HepG2 (cell line): ENCODE measurements around the gene HOXA7. TPM values are rescaled to one million over a fixed set of nuclear protein-coding genes. Genes with fewer than 3 reads are reported as not detected.

ENCODE experiments used
- CREM ChIP-seq, 2 experiments: sonication (generic) in 1 of 2; formaldehyde crosslinking in 1 of 2; IDR thresholded peaks; 2 replicates each; pipeline versions ENCODE4 v1.4.0 to v1.6.1; 2016 to 2020; ENCODE audit warnings: antibody characterized with exemption in 1 of 2, mild to moderate bottlenecking in 1 of 2, missing genetic modification reagents in 1 of 2
- FOXA3 ChIP-seq: IDR thresholded peaks from 2 replicates; pipeline ENCODE4 v1.6.1; 2016; ENCODE audit warnings: missing genetic modification reagents, missing compliant biosample characterization
- FOXO1 ChIP-seq: sonication (generic); formaldehyde crosslinking; IDR thresholded peaks from 2 replicates; pipeline ENCODE4 v1.4.0; 2020; ENCODE audit warnings: missing genetic modification reagents
- GATAD1 ChIP-seq: IDR thresholded peaks from 2 replicates; pipeline ENCODE4 v1.6.1; 2016; ENCODE audit warnings: missing genetic modification reagents, missing compliant biosample characterization
- HOXA3 ChIP-seq: sonication (generic); formaldehyde crosslinking; IDR thresholded peaks from 2 replicates; pipeline ENCODE4 v1.5.0; 2020; ENCODE audit warnings: missing genetic modification reagents
- JUN ChIP-seq: sonication (generic); formaldehyde crosslinking; IDR thresholded peaks from 2 replicates; pipeline ENCODE4 v1.4.0; 2020; ENCODE audit warnings: mild to moderate bottlenecking, missing genetic modification reagents
- KLF13 ChIP-seq: sonication (generic); formaldehyde crosslinking; IDR thresholded peaks from 2 replicates; pipeline ENCODE4 v1.4.0; 2020; ENCODE audit warnings: mild to moderate bottlenecking, missing genetic modification reagents
- MAZ ChIP-seq, 2 experiments: sonication (generic) in 1 of 2; formaldehyde crosslinking in 1 of 2; IDR thresholded peaks; 2 replicates each; pipeline versions ENCODE4 v1.5.0 to v1.6.1; 2012 to 2020; ENCODE audit warnings: low read depth in 2 of 2, mild to moderate bottlenecking in 2 of 2, borderline replicate concordance in 1 of 2, improper control_type of control experiment in 1 of 2, low read length in 1 of 2, missing genetic modification reagents in 1 of 2, moderate library complexity in 1 of 2
- MEIS2 ChIP-seq: sonication (generic); formaldehyde crosslinking; IDR thresholded peaks from 2 replicates; pipeline ENCODE4 v1.9.0; 2021; ENCODE audit warnings: mild to moderate bottlenecking, missing genetic modification reagents
- RFX1 ChIP-seq: fragments of 450-650 bp; IDR thresholded peaks from 2 replicates; pipeline ENCODE4 v1.6.1; 2017
- RNF2 ChIP-seq: fragments of 450-650 bp; conservative IDR thresholded peaks from 2 replicates; pipeline ENCODE4 v1.6.1; 2016; ENCODE audit warnings: low read depth
- SNAPC2 ChIP-seq: sonication (generic); formaldehyde crosslinking; IDR thresholded peaks from 2 replicates; pipeline ENCODE4 v1.8.1; 2022; ENCODE audit warnings: mild to moderate bottlenecking, missing genetic modification reagents
- TARDBP ChIP-seq: sonication (generic); formaldehyde crosslinking; IDR thresholded peaks from 2 replicates; pipeline ENCODE4 v1.8.0; 2022; ENCODE audit warnings: mild to moderate bottlenecking, missing genetic modification reagents
- THAP11 ChIP-seq: IDR thresholded peaks from 2 replicates; pipeline ENCODE4 v1.6.1; 2016; ENCODE audit warnings: missing biosample characterization, missing genetic modification reagents
- ZFP41 ChIP-seq: sonication (generic); formaldehyde crosslinking; IDR thresholded peaks from 2 replicates; pipeline ENCODE4 v1.4.0; 2020; ENCODE audit warnings: mild to moderate bottlenecking, missing genetic modification reagents, borderline replicate concordance
- ZNF318 ChIP-seq: sonication (generic); formaldehyde crosslinking; IDR thresholded peaks from 2 replicates; pipeline ENCODE4 v1.4.0; 2020; ENCODE audit warnings: mild to moderate bottlenecking, missing genetic modification reagents
- ZNF552 ChIP-seq: sonication (generic); formaldehyde crosslinking; IDR thresholded peaks from 2 replicates; pipeline ENCODE4 v1.9.0; 2022; ENCODE audit warnings: missing genetic modification reagents, mild to moderate bottlenecking, borderline replicate concordance
- ZNF605 ChIP-seq: sonication (generic); formaldehyde crosslinking; IDR thresholded peaks from 2 replicates; pipeline ENCODE4 v1.8.0; 2022; ENCODE audit warnings: mild to moderate bottlenecking, missing genetic modification reagents
- ZNF737 ChIP-seq: sonication (generic); formaldehyde crosslinking; IDR thresholded peaks from 2 replicates; pipeline ENCODE4 v1.5.0; 2020; ENCODE audit warnings: missing genetic modification reagents, mild to moderate bottlenecking, borderline replicate concordance
- ZNF788 ChIP-seq: sonication (generic); formaldehyde crosslinking; IDR thresholded peaks from 2 replicates; pipeline ENCODE4 v1.5.0; 2020; ENCODE audit warnings: mild to moderate bottlenecking, missing genetic modification reagents, borderline replicate concordance
- polyA plus RNA-seq, 8 experiments: library from polyadenylated mRNA; depleted of rRNA in 3 of 8; stranded (reverse) in 7 of 8; unstranded in 1 of 8; fragments of >200 nt; fragmentation: Illumina TruSeq in 4 of 8; extraction: Trizol in 4 of 8; gene quantifications; 2 replicates each; pipeline versions ENCODE4 v1.2.1 to v1.2.3, GENCODE V29; 2011 to 2016; ENCODE audit warnings: low read depth in 4 of 8, missing spikeins in 1 of 8, mixed read lengths in 1 of 8; ENCODE audit not compliant: insufficient read depth in 1 of 8
- total RNA-seq, 5 experiments: library from RNA; depleted of rRNA; stranded (reverse); fragments of >200 nt; fragmentation: Illumina TruSeq; extraction: Trizol; gene quantifications; 2 replicates each; pipeline ENCODE4 v1.2.3, GENCODE V29; 2016; ENCODE audit warnings: low read depth in 1 of 5
- TF ChIP-seq, protein P1 (sequence below): IDR thresholded peaks from 2 replicates; pipeline ENCODE4 v1.6.1; 2016; ENCODE audit warnings: low read depth, control low read depth

HOXA7 gene
- total and polyA plus RNA-seq, 2 of the 13 experiments (the other 11 are each of a cell fraction or from before 2014, with no cell fraction given), result 0.05 TPM; not detected in 1

- TF ChIP-seq TARDBP (CRISPR knock-in tag), result no peak
- no peak for TF ChIP-seq GATAD1 (CRISPR knock-in tag)
- TF ChIP-seq, protein P1, sequence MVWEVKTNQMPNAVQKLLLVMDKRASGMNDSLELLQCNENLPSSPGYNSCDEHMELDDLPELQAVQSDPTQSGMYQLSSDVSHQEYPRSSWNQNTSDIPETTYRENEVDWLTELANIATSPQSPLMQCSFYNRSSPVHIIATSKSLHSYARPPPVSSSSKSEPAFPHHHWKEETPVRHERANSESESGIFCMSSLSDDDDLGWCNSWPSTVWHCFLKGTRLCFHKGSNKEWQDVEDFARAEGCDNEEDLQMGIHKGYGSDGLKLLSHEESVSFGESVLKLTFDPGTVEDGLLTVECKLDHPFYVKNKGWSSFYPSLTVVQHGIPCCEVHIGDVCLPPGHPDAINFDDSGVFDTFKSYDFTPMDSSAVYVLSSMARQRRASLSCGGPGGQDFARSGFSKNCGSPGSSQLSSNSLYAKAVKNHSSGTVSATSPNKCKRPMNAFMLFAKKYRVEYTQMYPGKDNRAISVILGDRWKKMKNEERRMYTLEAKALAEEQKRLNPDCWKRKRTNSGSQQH (CRISPR knock-in tag), result no peak
- TF ChIP-seq KLF13 (CRISPR knock-in tag), result no peak
- TF ChIP-seq MAZ (IDR thresholded peaks at IDR 0.05; ENCODE audit: borderline replicate concordance, low read depth, low read length), result 0 out of 2 replicates have a peak, but pooled peaks have one; percentile 53
- TF ChIP-seq MAZ (CRISPR knock-in tag; IDR thresholded peaks at IDR 0.05; ENCODE audit: low read depth), result no peak; the same call in none of the 2 replicates
- no peak for TF ChIP-seq FOXO1 (CRISPR knock-in tag)
- no peak for TF ChIP-seq THAP11
- TF ChIP-seq SNAPC2, result no peak
- no peak for TF ChIP-seq ZFP41 (CRISPR knock-in tag)
- TF ChIP-seq RFX1, result no peak
- TF ChIP-seq JUN (CRISPR knock-in tag), result no peak
- no peak for TF ChIP-seq ZNF737 (CRISPR knock-in tag)
- no peak for TF ChIP-seq FOXA3 (CRISPR knock-in tag)
- 0 out of 2 replicates have a peak, but pooled peaks have one; percentile 5 for TF ChIP-seq ZNF605 (CRISPR knock-in tag)
- TF ChIP-seq ZNF552 (CRISPR knock-in tag), result no peak
- no peak for TF ChIP-seq RNF2
- no peak for TF ChIP-seq MEIS2 (CRISPR knock-in tag)
- TF ChIP-seq ZNF788 (CRISPR knock-in tag), result no peak; the same call in 1 of the 2 replicates
- no peak for TF ChIP-seq ZNF318
- TF ChIP-seq HOXA3 (CRISPR knock-in tag), result no peak; the same call in 1 of the 2 replicates
- no peak for TF ChIP-seq CREM (IDR thresholded peaks at IDR 0.05)
- TF ChIP-seq CREM (CRISPR knock-in tag; IDR thresholded peaks at IDR 0.05), result no peak
These were observed 26.5 kb downstream of the HOXA7 start (continued) for GRCh38 chr7:27129729-27130539.
